Nephron progenitor cell (in vitro differentiated cells): Measurements from ENCODE around the gene IRGC.

ENCODE experiments used
- DNase-seq: peaks from one replicate; pipeline ENCODE4 v3.0.0; 2021
- H3K27ac Mint-ChIP-seq: 2 replicates; pipeline ENCODE4 v1.8.0; 2021; ENCODE audit warnings: mild to moderate bottlenecking, moderate library complexity, mixed read lengths
- H3K27me3 Mint-ChIP-seq: 2 replicates; pipeline ENCODE4 v1.8.0; 2021; ENCODE audit warnings: mild to moderate bottlenecking, low read depth, mixed read lengths; ENCODE audit not compliant: poor library complexity
- H3K36me3 Mint-ChIP-seq: 2 replicates; pipeline ENCODE4 v1.8.0; 2021; ENCODE audit warnings: low read depth, mixed read lengths
- H3K4me1 Mint-ChIP-seq: 2 replicates; pipeline ENCODE4 v1.8.0; 2021; ENCODE audit warnings: mixed read lengths
- H3K4me3 Mint-ChIP-seq: 2 replicates; pipeline ENCODE4 v1.8.0; 2021; ENCODE audit warnings: mild to moderate bottlenecking, moderate library complexity, mixed read lengths
- H3K9me3 Mint-ChIP-seq: 2 replicates; pipeline ENCODE4 v1.8.0; 2021; ENCODE audit warnings: mild to moderate bottlenecking, moderate library complexity, mixed read lengths
- TF ChIP-seq, protein P1 (sequence below): fragments of 200-600 bp; sonication (generic); IDR thresholded peaks from 2 replicates; pipeline ENCODE4 v1.5.0; 2021; ENCODE audit warnings: antibody characterized with exemption

IRGC gene

DNA sequence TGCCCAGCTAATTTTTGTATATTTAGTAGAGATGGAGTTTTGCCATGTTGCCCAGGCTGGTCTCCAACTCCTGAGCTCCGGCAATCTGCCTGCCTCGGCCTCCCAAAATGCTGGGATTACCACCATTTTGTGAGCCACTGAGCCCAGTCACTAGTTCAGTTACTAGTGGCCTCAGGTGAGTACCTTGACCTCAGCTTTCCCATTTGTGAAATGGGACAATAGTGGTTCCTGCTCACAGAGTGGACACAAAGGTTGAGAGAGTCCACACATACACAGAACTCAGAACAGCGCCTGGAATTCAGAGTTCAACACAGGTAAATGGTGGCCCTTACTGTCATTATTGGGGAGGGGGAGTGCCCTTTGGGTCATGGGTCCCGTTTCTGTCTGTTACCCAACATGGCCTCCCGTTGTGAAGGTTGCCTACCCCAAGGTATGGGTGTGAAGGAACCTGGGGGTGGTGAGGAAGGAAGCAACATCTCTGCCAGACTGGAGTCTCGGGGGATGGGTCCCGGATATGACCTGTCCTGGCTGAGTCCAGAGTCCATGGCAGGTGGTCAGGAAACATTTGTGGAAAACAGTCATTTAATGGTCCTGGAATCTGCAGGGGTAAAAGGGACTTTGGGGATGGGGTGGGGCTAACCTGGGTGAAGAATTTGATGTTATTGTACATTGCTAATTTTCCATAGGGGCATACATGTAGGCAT, 11.7 kb upstream of the IRGC start:
- H3K27ac Mint-ChIP-seq, result no peak overlapping the region
- H3K27me3 Mint-ChIP-seq, result peaks cover 42% of the 10 kb centered on the region
- H3K4me1 Mint-ChIP-seq, result peaks cover 46% of the 10 kb centered on the region
- no peak for DNase-seq
- H3K9me3 Mint-ChIP-seq, result peaks cover 6% of the 10 kb centered on the region
- no peak overlapping the region for H3K4me3 Mint-ChIP-seq
- H3K36me3 Mint-ChIP-seq, result no peaks in the 10 kb centered on the region
- TF ChIP-seq, protein P1, sequence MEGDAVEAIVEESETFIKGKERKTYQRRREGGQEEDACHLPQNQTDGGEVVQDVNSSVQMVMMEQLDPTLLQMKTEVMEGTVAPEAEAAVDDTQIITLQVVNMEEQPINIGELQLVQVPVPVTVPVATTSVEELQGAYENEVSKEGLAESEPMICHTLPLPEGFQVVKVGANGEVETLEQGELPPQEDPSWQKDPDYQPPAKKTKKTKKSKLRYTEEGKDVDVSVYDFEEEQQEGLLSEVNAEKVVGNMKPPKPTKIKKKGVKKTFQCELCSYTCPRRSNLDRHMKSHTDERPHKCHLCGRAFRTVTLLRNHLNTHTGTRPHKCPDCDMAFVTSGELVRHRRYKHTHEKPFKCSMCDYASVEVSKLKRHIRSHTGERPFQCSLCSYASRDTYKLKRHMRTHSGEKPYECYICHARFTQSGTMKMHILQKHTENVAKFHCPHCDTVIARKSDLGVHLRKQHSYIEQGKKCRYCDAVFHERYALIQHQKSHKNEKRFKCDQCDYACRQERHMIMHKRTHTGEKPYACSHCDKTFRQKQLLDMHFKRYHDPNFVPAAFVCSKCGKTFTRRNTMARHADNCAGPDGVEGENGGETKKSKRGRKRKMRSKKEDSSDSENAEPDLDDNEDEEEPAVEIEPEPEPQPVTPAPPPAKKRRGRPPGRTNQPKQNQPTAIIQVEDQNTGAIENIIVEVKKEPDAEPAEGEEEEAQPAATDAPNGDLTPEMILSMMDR, result no peak

DNA sequence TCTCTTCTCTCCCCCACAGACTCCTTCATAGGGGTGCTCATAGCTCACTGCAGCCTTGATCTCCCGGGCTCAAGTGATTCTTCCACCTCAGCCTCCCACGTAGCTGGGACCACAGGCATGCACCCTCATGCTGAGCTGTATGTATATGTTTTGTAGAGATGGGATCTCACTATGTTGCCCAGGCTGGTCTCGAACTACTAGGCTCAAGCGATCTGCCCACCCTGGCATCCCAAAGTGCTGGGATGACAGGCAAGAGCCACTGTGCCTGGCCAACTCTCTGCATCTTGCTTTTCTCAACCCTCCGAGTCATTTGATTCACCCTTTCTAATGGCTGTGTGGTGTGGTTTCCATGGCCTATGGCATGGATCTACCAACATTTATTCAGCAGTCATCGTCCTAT, 10.1 kb upstream of the IRGC start:
- TF ChIP-seq, protein P1, result no peak
- Mint-ChIP-seq H3K27me3 (peaks cover 29% of the 10 kb centered on the region), H3K9me3 (peaks cover 8% of the 10 kb centered on the region), H3K36me3 (no peaks in the 10 kb centered on the region), H3K4me3 (no peak overlapping the region), H3K27ac (no peak overlapping the region), H3K4me1 (peaks cover 35% of the 10 kb centered on the region)
- DNase-seq, result no peak

DNA sequence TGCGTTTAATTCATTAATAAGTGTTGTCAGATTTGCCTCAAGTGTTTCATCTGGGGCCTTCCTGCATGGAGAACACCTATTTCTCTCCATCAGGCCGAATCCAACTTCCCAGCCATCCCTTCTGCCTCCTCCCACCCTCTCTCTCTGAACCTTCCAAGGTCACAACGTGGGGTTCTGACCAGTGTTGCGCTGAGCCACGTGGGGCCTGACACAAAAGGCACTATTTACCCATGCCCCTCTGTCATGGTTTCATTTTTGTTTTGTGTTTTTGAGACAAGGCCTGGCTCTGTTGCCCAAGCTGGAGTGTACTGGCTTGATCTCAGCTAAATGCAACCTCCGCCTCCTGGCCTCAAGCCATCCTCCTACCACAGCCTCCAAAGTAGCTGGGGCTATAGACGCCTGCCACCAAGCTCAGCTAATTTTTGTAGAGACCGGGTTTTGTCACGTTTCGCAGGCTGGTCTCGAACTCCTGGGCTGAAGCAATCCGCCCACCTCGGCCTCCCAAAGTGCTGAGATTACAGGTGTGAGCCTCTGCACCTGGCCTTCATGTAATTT, 8.6 kb upstream of the IRGC start:
- TF ChIP-seq, protein P1, result no peak
- H3K27me3 Mint-ChIP-seq, result peaks cover 33% of the 10 kb centered on the region
- DNase-seq, result no peak
- peaks cover 25% of the 10 kb centered on the region for H3K4me1 Mint-ChIP-seq
- no peaks in the 10 kb centered on the region for H3K36me3 Mint-ChIP-seq
- no peak overlapping the region for H3K27ac Mint-ChIP-seq
- H3K4me3 Mint-ChIP-seq, result no peak overlapping the region
- peaks cover 8% of the 10 kb centered on the region for H3K9me3 Mint-ChIP-seq

DNA sequence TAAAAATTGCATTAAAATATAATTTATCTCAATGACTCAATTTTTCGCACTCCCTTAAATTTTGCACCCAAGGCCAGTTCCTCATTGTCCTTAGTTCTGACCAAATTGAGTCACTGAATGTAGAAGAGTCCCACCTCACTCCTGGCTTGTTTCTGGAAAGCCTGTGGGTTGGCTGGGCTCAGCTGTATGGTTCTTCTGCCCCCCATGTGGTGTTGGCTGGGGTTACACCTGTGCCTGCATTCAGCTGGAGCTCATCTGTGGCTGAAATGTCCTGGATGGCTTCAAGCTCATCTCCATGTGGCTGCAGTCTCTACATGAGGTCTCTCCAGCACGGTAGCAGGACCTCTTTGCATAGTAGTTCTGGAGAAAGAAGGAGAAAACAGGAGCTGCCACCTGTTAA, 7.2 kb upstream of the IRGC start:
- no peak for DNase-seq
- Mint-ChIP-seq H3K9me3 (peaks cover 8% of the 10 kb centered on the region), H3K4me3 (no peak overlapping the region), H3K27me3 (peaks cover 36% of the 10 kb centered on the region), H3K27ac (no peak overlapping the region), H3K36me3 (no peaks in the 10 kb centered on the region), H3K4me1 (peaks cover 12% of the 10 kb centered on the region)
- TF ChIP-seq, protein P1, result no peak

DNA sequence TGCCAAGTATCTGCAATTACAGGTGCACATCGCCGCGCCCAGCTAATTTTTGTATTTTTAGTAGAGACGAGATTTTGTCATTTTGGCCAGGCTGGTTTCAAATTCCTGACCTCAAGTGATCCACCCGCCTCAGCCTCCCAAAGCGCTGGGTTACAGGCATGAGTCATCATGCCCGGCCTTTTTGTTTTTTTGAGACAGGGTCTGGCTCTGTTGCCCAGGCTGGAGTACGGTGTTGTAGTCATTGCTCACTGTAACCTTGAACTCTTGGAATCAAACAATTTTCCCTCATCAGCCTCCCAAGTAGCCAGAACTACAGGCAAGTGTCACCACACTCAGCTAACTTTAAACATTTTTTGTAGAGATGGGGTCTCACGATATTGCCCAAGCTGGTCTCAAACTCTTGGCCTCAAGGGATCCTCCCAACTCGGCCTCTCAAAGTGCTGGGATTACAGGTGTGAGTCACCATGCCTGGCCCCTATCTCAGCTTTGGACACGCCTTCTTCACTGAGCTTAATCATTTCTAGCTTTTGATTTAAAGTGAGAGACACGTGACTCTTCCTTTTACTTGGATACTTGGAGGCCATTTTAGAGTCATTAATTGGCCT, 4.0 kb upstream of the IRGC start:
- no peak for DNase-seq
- Mint-ChIP-seq H3K27ac (no peak overlapping the region), H3K36me3 (no peaks in the 10 kb centered on the region), H3K4me1 (no peaks in the 10 kb centered on the region), H3K4me3 (no peak overlapping the region), H3K27me3 (peaks cover 21% of the 10 kb centered on the region), H3K9me3 (peaks cover 8% of the 10 kb centered on the region)
- TF ChIP-seq, protein P1, result no peak
